DMS114 treated with DMSO at 0.1 percent for 48 hours (cell line): ENCODE data around the gene NDUFA7.
"Not testable (repeated sequence)": the region's sequence is repeated elsewhere in the genome, so short reads cannot be mapped to it uniquely, and the experiment has no call there.

Experiments used
- DNase-seq: peaks from one replicate; lab custom pipeline; 2025; ENCODE audit not compliant: unreplicated experiment; lab: John Stamatoyannopoulos, UW

The NDUFA7 gene

GRCh38 chr19:8269724-8270123, 51.5 kb downstream of the NDUFA7 start:
- no peak for DNase-seq

- DNase-seq, result no peak
These were observed 55.3 kb downstream of the NDUFA7 start for GRCh38 chr19:8265872-8266271.

GRCh38 chr19:8264248-8264647, 56.9 kb downstream of the NDUFA7 start:
- not testable (repeated sequence) for DNase-seq

- DNase-seq, result no peak
These were observed 58.7 kb downstream of the NDUFA7 start for GRCh38 chr19:8262431-8262830.

GRCh38 chr19:8261881-8262280, 59.3 kb downstream of the NDUFA7 start:
- no peak for DNase-seq

- DNase-seq, result no peak
These were observed 59.8 kb downstream of the NDUFA7 start for GRCh38 chr19:8261347-8261746.
